ENCODE measurements around the gene IFI30. TPM values are rescaled to one million over a fixed set of nuclear protein-coding genes. Genes with fewer than 3 reads are reported as not detected.

Gene IFI30
- total RNA-seq, 1 experiment from 2014 or later, result 23.6 TPM

DNA sequence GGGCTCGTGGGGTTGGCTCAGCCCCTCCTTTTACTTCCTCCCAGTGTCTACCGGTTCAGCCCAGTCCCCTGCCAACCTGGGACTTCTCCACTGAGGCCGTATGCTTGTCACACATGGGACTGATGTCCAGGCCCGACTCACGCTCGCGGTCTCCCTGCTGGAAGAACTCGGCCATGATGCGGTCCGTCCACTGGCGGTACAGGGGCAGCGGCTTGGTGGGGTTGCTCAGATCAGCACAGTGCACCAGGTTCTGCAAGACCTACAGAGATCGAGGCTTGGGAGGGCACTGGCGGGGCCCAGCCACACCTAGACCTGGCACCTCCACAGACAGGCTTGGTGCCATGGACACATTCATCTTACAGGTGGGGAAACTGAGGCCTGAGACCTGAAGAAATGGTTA, 38.1 kb downstream of the IFI30 start:
- no peak for DNase-seq
- no peaks in the 10 kb centered on the region for H3K79me1 ChIP-seq (ENCODE audit: insufficient read depth, low read depth, low read length, poor library complexity, severe bottlenecking)
- H3K79me2 ChIP-seq (ENCODE audit: insufficient read depth, low read length), result no peaks in the 10 kb centered on the region
- no peak overlapping the region for H2BK15ac ChIP-seq (ENCODE audit: low read depth, low read length)
- no peak overlapping the region for H3K23ac ChIP-seq (ENCODE audit: insufficient read length, low read depth, low read length)
- H2AFZ ChIP-seq (ENCODE audit: low read length), result no peak overlapping the region
- H3K27me3 Mint-ChIP-seq (ENCODE audit: low read depth), result peaks cover 2% of the 10 kb centered on the region; the same call in 1 of the 2 replicates
- no peaks in the 10 kb centered on the region for H3K9me3 Mint-ChIP-seq
- TF ChIP-seq, protein P1, sequence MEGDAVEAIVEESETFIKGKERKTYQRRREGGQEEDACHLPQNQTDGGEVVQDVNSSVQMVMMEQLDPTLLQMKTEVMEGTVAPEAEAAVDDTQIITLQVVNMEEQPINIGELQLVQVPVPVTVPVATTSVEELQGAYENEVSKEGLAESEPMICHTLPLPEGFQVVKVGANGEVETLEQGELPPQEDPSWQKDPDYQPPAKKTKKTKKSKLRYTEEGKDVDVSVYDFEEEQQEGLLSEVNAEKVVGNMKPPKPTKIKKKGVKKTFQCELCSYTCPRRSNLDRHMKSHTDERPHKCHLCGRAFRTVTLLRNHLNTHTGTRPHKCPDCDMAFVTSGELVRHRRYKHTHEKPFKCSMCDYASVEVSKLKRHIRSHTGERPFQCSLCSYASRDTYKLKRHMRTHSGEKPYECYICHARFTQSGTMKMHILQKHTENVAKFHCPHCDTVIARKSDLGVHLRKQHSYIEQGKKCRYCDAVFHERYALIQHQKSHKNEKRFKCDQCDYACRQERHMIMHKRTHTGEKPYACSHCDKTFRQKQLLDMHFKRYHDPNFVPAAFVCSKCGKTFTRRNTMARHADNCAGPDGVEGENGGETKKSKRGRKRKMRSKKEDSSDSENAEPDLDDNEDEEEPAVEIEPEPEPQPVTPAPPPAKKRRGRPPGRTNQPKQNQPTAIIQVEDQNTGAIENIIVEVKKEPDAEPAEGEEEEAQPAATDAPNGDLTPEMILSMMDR (conservative IDR thresholded peaks at IDR 0.05), result no peak
- no peak overlapping the region for H4K91ac ChIP-seq (ENCODE audit: insufficient read length, low read depth, low read length)
- no peak overlapping the region for H3K27ac Mint-ChIP-seq
- no peak overlapping the region for H2AK5ac ChIP-seq (ENCODE audit: insufficient read length, low read length)
- no peak overlapping the region for H2BK20ac ChIP-seq (ENCODE audit: low read depth, low read length, poor library complexity, severe bottlenecking)
- H3K14ac ChIP-seq (ENCODE audit: insufficient read depth, low read length), result no peak overlapping the region
- H3K56ac ChIP-seq (ENCODE audit: insufficient read length, low read depth, low read length), result no peak overlapping the region
- H3K4me1 ChIP-seq (ENCODE audit: insufficient read depth, low read length), result no peaks in the 10 kb centered on the region
- no peak overlapping the region for H3K18ac ChIP-seq (ENCODE audit: insufficient read length, low read depth, low read length)
- no peak overlapping the region for H2BK5ac ChIP-seq (ENCODE audit: insufficient read length, low read length)
- no peaks in the 10 kb centered on the region for H3K9me3 ChIP-seq (ENCODE audit: control insufficient read depth, low read depth, low read length)
- WGBS (ENCODE audit: extremely low coverage, insufficient read length, low lambda C conversion rate), result no CpG with 5 or more reads among the region's 14 CpGs
- peaks cover 4% of the 10 kb centered on the region for H3K23me2 ChIP-seq (ENCODE audit: insufficient read length, low read depth, low read length, poor library complexity, severe bottlenecking)
- no peak overlapping the region for H3K4me3 Mint-ChIP-seq
- peaks cover 0 to 3% (median 0%) of the 10 kb centered on the region in 3 experiments; a peak in 1 of 7 replicates for H3K36me3 Mint-ChIP-seq (ENCODE audit: insufficient read depth in 1 of 3, low read depth in 3 of 3)
- peaks cover 5 to 16% of the 10 kb centered on the region in 2 experiments; a peak in 3 of 4 replicates for H3K4me1 Mint-ChIP-seq
- no peak overlapping the region for H3T11ph ChIP-seq (ENCODE audit: low read length)
- no peak overlapping the region for H2BK12ac ChIP-seq (ENCODE audit: insufficient read length, low read depth, low read length)
- H4K5ac ChIP-seq (ENCODE audit: insufficient read length, low read depth, low read length), result no peak overlapping the region
- H3K4ac ChIP-seq (ENCODE audit: low read depth, low read length), result no peak overlapping the region
- no peak overlapping the region for H3K4me2 ChIP-seq (ENCODE audit: insufficient read depth, insufficient read length, low read length)
- H3K27ac ChIP-seq (ENCODE audit: insufficient read length, low read depth, low read length), result no peak overlapping the region
- H3K27me3 ChIP-seq (ENCODE audit: insufficient read depth, low read length), result no peaks in the 10 kb centered on the region
- H4K20me1 ChIP-seq (ENCODE audit: control insufficient read depth, insufficient read depth, insufficient read length), result no peaks in the 10 kb centered on the region
- no peak overlapping the region for H3K9ac ChIP-seq (ENCODE audit: extremely low read depth, insufficient read length, low read length)
- no peak overlapping the region for H4K8ac ChIP-seq (replicated peaks; ENCODE audit: insufficient read length, low read depth, low read length)
- H2BK120ac ChIP-seq (ENCODE audit: low read depth, low read length, poor library complexity, severe bottlenecking), result no peak overlapping the region
